HG02884 (cell line): ENCODE measurements around the gene UBL4B.
A peak's percentile ranks its signal among the peaks of the same experiment; 100 is the strongest.

ENCODE experiments used
- ATAC-seq: cut with Tn5 transposase; IDR thresholded peaks from one replicate; pipeline ENCODE4 v1.9.1; 2021; ENCODE audit warnings: mild to moderate bottlenecking, moderate library complexity; ENCODE audit not compliant: unreplicated experiment

Gene UBL4B

DNA sequence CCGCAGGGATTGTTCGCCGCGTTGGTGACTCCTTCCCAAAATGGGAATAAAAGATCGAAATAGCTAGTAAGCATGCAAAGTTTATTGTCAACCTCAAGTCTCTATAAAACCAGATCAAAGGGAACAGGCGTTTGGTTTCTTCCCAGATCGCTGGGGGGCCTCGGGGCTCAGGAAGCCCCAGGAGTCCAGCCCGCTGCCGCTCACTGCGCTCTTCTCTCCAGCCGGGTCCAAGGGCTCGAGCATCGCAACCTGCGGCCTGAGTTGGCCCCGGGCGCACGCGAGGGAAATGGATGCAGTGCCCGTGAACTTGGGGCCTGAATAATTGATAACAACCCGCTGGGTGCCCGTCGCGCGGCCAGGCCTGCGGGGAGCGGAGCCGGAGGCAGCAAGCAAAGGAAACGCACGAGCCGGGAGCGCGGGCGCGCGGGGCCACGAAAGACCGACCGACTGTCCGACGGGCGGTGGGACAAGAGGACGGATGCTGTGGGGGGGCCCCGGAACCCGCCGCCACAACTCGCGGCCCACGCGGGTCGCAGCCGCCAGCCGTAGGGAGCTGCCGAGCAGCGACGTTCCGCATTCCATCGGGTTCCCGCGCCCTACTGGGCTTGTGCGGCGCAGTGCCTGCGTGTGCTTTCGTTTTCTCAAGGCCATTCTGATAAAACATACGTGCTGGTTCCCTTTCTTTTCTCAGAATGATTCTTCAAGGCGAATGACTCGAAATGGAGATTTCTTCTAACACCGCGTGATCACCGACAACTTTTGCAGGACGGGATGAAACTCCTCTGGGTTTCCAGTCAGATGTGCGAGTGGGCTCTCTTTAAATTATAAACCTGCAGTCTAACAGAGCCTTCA is 27.8 kb upstream of the UBL4B start:
- no peak for ATAC-seq

DNA sequence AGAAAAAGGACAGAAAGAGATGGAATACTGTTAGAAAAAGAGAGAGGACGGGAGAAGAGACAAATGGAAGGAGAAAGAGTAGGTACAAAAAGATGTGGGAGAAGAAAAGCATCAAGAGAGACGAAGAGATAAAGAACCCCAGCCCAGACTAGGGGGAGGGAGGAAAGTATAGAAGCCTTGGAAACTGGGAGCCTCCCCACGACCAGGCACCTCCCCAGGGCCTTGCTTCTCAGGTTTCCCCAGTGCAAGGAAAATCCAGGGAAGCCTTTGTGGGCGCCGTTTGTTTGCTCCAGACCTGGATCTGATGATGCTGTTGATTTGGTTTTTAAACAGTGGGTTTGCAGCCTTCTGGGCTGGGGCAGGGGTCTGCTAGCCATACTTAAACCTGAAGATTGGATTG is 26.6 kb upstream of the UBL4B start:
- ATAC-seq = no peak

DNA sequence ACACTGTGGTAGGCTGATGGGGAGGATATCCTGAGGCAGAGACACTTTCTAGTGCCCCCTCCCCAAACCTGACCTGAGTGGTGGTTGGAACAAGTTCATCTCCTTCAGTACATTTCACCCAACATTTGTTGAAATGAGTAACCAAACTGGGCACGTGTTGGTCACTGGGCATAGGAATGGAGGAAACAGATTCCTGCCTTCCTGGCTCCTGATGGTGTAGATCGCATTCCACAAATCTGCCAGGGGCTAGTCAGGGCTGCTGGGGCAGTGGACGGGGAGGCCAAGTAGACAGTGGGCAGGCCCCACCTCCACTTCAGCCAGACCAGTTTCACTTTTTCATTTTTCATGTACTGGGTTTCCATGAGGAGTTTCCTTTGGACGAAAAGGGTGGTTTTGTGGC is 25.3 kb upstream of the UBL4B start:
- no peak for ATAC-seq

DNA sequence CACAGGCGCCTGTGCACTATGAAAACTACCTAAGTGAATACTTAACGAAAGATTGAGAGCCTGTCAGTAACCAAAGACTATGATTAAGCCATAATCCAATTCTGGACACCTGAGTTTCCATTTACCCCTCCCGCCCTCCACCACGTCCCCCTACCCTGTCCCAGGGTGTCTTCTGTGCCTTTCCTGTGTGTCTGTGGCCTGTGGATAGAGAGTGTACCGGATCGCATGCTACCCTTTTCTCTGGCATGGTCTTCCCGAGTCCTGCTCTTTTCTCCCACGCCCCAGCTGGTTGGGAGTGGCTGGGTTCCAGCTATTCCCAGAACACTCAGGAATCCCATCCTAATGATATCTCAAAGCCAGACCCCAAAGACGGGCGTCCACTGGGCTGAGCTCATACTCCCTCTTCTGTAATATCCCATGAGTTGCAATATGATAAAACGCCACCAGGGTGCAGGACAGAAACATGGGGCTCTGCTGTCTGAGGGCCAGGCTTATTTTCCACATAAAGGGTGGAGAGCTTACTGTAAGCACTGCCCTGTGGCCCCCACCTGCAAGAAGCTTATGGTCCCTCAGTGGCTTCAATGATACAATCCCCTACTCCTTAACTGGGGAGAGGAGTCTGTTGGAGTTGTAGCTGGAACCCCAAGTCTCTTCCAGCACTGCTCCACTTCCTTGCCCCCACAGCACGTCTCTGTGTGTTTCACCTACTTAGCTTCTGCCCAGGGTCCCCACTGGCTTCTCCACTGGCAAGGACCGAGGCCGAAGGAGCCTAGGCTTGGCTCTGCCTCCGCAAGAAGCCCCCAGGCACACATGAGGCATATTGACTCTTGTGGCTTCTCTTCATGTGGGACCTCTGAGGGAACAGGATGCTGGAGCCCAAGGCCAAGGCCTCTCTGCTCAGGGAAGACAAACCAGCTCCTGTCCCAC is 24.2 kb upstream of the UBL4B start:
- ATAC-seq = peak; percentile 64

DNA sequence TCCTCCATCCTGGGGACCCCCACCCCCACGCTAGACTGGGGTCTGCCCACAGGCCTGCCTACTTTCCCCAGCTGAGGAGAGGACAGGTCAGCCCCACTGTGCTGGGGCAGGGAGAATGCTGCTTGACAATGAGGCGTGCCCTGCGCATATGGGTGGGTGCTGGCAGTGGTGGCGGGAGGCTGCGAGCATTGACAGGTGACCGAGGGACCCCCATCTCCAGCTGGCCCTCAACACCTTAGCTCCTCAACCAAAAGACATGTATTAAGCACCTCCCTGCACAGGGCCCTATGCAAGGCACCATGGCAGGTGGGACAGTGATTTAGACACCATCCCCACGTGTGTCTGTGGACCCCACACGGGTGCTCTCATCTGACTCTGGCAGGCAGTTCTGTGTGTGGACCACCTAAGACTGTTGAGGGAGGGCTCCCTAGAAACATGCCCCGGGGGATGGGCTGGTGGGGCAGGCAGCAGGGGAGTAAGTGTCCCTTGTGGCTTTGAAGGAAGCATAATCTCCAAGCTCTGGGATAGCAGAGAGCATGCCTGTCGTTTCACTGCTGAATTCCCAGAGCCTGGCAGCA is 23.4 kb upstream of the UBL4B start:
- no peak for ATAC-seq

DNA sequence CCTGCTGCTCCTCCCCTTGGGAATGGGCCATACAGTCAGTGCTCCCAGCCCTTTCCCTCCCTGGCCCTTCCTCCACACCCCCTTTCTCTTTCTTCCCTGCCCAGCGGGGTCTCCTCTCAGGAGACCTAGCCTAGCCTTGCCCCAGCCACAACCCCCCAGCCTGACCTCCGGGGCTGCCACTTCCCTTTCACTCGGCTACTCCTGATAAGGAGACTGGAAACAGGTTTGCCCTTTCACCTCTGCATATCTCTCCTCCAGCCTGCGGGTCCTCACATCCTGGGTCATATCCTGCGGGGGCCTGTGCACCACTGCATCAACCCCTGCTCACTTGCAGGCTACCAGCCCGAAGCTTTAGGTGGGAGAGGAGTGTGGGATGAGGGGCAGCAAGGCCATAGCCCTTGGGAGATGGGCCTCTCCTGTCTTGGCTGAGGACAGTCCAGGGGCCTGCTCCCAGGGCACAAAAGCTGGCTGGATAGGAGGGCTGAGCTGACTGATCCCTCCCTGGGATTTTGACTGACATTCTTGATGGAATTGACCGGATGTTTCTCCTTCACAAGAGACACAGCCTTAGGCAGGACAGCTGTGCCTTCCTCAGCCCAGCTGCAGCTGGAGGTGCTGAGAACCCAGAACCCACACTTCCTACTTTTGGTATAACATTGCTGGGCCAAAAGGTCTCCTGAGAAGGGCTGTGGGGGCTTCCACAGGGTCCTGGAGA is 22.5 kb upstream of the UBL4B start:
- no peak for ATAC-seq

DNA sequence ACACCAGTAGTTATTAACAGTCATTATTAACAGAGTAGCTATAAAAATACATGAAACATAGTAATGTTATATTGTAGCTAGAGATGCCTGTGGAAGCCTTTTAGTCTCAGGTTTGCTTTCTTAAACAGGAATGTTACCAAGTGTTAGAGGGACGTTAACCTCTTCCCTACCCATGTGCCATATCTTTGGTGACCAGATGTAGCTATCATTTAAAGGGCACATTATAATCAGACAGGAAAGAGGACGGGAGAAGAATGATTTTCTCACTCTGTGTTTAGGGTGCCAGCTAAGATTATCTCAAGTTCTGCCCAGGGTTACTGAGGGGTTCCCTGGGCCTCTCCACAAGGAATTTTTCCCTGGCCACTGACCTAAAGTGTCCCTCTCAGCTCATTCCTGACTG is 20.9 kb upstream of the UBL4B start:
- ATAC-seq = no peak

DNA sequence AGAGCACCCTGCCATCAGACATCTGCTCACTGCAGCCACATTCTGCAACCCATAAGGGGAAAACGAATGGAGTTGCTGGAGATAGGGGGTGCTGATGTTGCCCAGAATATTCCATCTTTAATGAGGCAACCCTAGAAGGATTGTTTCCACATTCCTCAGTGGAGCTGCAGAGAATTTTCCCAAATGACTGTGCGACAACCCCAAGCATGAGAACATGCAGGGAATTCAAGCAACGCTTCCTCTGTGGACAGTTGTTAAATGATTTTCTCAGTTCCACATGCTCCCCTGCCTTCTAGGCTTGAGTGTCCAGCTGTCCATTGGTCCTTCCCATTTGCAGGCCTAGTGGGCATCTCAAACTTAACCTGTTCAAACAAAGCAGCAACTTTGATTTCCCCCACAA is 20.5 kb upstream of the UBL4B start:
- ATAC-seq = no peak

DNA sequence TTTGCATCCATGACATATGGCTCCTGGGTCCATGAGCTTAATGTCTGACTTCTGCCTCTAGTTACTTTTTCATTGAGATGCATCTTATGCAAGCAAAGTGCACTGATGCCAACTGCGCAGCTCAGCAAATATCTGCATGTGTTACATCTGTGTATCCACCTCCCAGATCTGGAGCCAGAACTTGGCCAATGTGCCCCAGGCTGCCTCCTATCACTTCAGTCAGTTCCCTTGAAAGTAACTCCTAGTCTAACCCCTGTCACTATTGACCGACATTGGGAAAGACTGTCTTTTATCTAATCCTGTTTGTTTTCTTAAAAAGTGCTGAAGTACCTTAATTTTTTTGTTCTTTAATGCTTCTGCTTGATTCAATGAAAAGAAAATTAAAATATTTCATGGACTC is 19.3 kb upstream of the UBL4B start:
- ATAC-seq = no peak

DNA sequence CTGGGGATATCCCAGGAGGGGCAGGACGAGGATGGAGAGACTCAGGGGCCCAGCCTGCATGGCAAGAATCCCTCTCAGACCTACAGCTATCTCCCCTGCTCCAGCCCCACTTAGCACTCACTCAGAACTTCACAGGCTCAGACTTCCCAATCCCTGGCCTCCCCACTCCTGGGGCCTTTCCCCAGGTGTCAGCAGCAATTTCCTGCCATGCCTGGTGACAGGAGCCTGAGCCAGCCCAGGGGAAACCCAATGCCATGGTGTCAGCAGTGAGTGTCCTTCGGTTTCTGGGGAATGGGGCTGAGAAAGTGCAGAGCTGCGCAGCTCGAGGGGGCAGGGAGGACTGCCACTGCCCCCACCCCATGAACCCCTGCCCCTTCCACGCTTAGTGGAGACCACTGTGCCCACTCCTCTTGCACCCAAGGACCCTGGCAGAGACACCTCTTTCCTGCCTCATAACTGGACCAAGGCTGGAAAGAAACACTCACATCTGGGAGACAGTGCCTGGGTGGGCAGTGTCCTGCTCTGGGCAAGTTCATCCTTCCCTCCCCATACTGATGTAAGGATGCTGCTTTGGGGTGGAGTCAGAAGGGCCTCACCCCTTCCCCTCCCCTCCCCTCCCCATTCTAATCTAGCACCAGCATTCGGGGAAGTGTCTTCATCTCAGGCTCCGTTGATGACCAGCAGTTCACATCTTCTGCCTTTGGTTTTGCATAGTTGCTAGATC is 17.1 kb upstream of the UBL4B start:
- no peak for ATAC-seq

DNA sequence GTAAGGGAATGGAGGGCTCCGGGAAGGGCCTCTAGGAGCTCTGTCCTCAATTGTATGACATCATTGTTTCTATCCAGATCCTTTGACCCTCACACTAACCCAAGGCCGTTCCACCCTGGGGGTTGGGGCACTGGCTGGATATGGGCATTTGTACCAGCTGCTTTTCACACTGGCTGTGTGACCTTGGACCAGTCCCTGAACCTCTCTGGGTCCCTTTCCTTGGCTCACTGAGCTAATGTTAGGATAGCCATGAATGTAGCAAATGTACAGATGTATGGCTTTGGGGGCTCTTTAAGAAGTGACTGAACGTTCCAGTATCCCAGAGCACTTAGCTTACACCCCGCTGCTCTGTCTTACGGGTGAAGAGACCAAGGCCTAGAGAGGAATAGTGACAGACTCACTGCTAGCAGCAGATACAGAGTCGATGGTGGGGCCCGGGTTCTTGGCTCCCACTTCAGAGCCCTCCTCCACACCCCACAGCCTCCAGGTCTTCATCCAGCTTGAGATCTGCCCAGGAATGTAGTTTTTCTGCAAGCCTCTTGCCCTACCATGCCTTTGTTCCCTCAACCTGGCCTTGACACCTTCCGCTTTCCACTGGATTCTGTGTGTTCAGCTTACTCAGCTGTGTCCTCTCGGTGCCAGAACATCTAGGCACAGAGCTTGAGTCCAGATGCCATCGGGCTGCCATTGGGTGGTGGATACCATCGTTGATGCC is 14.6 kb upstream of the UBL4B start:
- no peak for ATAC-seq

DNA sequence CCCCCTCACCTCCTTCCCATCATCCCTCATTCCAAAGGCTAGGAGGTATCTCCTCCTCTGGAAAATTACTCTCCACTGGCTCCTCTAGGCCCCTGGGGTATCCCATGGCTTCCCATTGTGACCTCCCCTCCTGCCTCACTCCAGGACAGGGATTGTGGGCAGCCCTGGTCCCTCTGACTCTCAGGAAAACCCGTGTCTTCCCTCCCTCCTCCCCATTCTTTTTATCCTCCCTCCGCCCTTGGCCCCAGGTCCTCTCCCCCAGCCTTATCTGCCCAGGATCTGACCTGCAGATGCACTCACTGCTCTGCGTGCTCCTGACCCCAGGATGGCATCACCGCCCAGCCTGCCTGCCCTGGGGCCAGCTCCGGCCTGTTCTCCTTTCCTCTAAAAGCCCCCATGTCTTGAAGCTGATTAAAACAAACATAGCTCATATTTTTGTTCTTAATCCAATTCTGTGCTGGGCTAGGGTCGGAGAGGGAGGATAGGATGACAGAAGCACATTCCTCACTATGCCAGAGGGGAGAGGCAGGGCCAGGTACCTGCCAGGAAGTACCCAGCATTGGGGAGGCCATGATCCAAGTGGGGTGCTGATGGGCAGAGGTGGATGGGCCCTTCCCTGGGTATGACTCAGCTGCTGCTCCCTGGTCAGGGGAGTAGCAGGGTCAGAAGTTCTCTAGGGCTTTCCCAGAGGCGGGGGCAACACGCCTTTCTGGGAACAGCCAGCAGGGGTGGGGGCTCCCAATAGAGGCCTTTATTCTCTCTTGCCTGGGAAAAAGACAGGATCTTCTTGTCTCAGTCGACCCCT is 13.8 kb upstream of the UBL4B start:
- no peak for ATAC-seq

DNA sequence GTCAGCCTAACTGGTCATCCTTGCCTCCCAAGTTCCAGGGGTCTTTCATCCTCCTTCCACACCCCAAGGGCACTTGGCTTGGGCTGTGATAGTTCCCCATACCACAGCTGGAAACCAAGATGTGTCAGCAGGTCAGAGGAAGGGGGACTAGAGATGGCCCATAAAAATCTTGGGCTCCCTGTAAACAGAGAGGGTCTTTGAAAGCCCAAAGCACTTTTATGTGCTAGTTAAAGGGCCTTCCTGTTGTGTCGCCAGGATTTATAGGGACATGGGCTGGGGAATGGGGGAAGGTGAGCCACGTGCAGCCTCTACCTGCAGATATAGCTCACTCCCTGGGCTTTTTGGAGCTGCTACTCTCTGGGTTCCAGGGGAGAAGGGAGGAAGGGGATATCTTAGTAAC is 11.9 kb upstream of the UBL4B start:
- ATAC-seq = no peak

DNA sequence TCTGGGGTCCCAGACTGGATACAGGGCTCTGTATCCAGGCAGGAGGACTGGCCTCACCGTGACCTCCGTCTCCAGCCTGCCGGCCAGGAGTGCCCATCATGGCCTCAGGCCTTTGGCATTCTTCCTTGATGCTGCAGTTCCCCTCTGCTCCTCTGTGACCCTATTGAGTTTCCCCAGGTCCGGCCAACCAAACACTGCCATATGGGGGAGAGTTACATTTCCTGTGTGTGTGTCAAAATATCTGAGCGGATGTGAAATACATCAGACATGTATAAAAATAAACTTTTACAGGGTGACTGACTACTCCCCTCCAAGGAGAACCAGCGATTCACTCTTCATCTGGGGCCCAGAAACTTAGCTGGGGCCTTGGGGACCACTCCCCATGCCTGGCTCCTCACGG is 10.2 kb upstream of the UBL4B start:
- ATAC-seq = peak; percentile 54

DNA sequence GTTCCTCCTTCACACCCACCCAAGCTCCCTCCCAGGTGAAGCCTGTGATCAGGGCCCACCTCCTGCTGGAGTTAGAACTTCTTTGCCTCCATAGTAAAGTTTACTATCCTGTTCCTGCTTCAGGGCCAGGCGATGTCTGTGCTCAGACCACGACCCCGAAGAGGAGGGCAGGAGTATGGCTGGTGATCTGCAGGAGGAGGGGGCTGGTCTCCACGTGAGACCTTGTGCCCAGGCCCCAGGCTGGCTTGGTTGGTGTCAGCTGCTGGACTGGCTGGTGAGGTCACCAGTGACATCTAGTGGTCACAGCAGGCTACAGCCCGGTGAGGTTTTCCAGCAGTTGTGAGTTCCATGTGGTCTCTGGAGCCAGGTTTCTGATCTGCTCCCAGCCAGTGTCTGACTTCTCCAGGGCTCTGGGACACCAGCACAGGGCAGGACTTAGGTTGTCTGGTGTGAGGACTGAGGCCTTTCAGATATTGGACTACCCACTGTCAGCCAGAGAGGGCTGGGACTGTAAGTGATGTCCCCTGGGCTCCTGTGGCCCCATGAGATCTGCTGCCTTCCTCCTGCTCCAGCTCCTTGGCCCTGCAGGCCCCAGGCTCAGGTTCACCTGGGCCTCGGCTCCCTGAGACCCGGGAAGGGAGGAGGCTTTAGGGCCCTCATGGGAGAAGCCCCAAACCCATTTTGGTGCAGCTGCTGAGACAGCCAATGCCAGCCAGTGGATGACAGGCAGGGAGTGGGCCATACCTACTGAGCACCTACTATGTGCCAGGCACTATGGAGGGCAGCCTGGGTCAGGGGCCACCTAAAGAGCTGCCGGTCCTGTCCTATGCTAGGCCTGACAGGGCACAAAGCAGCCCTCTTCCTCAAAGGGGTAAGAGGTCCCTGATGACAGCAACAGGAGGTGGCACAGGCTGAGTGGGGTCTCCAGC is 6.0 kb upstream of the UBL4B start:
- no peak for ATAC-seq

DNA sequence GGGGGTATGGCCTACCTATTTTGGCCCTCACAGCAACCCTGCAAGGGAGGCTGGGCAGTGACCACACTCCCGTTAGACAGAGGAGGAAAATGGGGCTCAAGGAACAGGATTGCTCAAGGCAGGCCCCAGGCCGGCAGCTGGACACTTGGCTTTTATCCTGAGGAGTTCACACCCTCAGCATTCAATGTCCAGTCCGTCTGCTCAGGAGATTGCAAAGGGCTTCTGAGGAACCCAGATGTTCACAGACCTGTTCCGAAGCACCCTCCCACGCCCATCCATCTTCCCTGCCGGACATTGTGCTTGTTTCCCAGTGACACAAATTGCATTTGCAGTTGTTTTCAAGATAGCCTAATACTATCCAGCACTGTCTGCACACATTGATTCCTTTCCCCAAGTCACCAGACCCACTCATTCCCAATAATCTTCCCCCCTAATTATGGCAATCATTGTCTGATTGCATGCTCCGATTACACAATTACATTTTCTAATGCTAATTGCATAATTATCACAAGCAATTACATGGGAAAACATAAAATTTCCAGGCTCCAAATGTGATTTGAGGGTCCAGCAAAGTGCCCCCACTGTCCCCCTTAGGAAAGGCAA is 4.3 kb upstream of the UBL4B start:
- ATAC-seq = no peak

DNA sequence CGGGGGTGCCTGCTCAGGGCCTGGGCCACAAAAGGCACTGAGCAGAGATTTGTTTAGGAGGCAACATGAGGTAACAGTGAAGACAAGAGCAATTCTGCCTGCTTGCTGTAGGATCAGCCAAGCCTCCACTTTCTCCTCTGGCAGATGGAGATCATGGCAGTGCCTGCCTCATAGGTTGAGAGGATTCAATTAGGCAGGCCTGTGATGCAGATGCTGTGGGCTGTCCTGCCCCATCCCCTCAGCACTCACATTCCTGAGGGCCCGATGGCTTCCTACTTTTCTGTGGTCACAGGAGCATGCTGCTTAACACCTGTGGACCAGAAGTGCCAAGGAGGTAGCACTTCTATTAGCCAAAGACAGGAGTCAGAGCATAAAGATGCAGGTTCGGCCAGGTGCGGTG is 1.2 kb upstream of the UBL4B start:
- ATAC-seq = no peak
